Activated CD4-positive, alpha-beta T cell treated with anti-CD3 and anti-CD28 coated beads for 36 hours (primary cell): Measurements from ENCODE around the gene ANKS3. TPM values are rescaled to one million over a fixed set of nuclear protein-coding genes. Genes with fewer than 3 reads are reported as not detected.
"Not testable (repeated sequence)": the region's sequence is repeated elsewhere in the genome, so short reads cannot be mapped to it uniquely, and the experiment has no call there.

Source experiments
- ATAC-seq: fragments of 200-7000 bp; cut with Tn5 transposase; one replicate; pipeline ENCODE4 v1.10.0; 2021; ENCODE audit warnings: mild to moderate bottlenecking, moderate library complexity
- CTCF ChIA-PET: fragments of 350-600 bp; sonication (Branson Sonifier 250); formaldehyde crosslinking; loops from one replicate; lab custom pipeline; 2021; ENCODE audit warnings: antibody characterized with exemption; lab: Charles Lee
- POLR2A ChIA-PET: fragments of 350-600 bp; sonication (Branson Sonifier 250); formaldehyde crosslinking; loops from one replicate; lab custom pipeline; 2021; ENCODE audit warnings: antibody characterized with exemption, inconsistent platforms; lab: Charles Lee
- DNase-seq: peaks from one replicate; pipeline ENCODE4 v3.0.0-alpha.2; 2020
- H3K27ac Mint-ChIP-seq: one replicate; pipeline ENCODE4 v1.8.0; 2021; ENCODE audit warnings: mixed read lengths
- H3K27me3 Mint-ChIP-seq: one replicate; pipeline ENCODE4 v1.8.0; 2021; ENCODE audit warnings: mixed read lengths
- H3K36me3 Mint-ChIP-seq: one replicate; pipeline ENCODE4 v1.8.0; 2021; ENCODE audit warnings: low read depth, mixed read lengths
- H3K4me1 Mint-ChIP-seq: one replicate; pipeline ENCODE4 v1.8.0; 2021; ENCODE audit warnings: mixed read lengths
- H3K4me3 Mint-ChIP-seq: one replicate; pipeline ENCODE4 v1.8.0; 2021; ENCODE audit warnings: mild to moderate bottlenecking, moderate library complexity, mixed read lengths
- H3K9me3 Mint-ChIP-seq: one replicate; pipeline ENCODE4 v1.8.0; 2021; ENCODE audit warnings: low read depth, mixed read lengths
- intact Hi-C, 2 experiments: fragments of 100-400 bp; cut with DNase I in 1 of 2; cut with micrococcal nuclease in 1 of 2; formaldehyde crosslinking; loops; one replicate each; pipeline versions ENCODE4 v1.14.2 to v1.15.1; 2022 to 2024; cut with DNase I, micrococcal nuclease
- total RNA-seq, 2 experiments: library from RNA; stranded (reverse); gene quantifications; one replicate each; pipeline ENCODE4 v1.2.3, GENCODE V29; 2021

The ANKS3 gene
- total RNA-seq, 2 experiments from 2014 or later = 12.1 to 14.1 TPM

- Mint-ChIP-seq H3K4me3 (no peak overlapping the region), H3K27me3 (no peaks in the 10 kb centered on the region), H3K4me1 (peaks cover 6% of the 10 kb centered on the region), H3K36me3 (no peaks in the 10 kb centered on the region), H3K9me3 (no peaks in the 10 kb centered on the region), H3K27ac (peak overlapping the region; percentile 47)
- CTCF ChIA-PET = no interaction called here
- DNase-seq (no peak), ATAC-seq (peak; percentile 16)
- intact Hi-C loops = no loop called here
- POLR2A ChIA-PET = no interaction called here
Observed at GRCh38 chr16:4743226-4743878, 9.3 kb upstream of the ANKS3 start.

- peaks cover 11% of the 10 kb centered on the region for H3K4me1 Mint-ChIP-seq
- H3K9me3 Mint-ChIP-seq, H3K36me3 Mint-ChIP-seq, H3K4me3 Mint-ChIP-seq, H3K27me3 Mint-ChIP-seq, H3K27ac Mint-ChIP-seq, ATAC-seq, CTCF ChIA-PET, DNase-seq, POLR2A ChIA-PET, intact Hi-C loops: not testable (repeated sequence)
Observed at GRCh38 chr16:4738370-4738769, 4.3 kb upstream of the ANKS3 start.

GRCh38 chr16:4737545-4737944, 3.5 kb upstream of the ANKS3 start:
- POLR2A ChIA-PET = no interaction called here

GRCh38 chr16:4736546-4736945, 2.5 kb upstream of the ANKS3 start:
- intact Hi-C loops = no loop called here
- DNase-seq = no peak
- Mint-ChIP-seq H3K27me3 (no peaks in the 10 kb centered on the region), H3K27ac (no peak overlapping the region), H3K9me3 (no peaks in the 10 kb centered on the region), H3K4me1 (peaks cover 13% of the 10 kb centered on the region), H3K36me3 (no peaks in the 10 kb centered on the region), H3K4me3 (no peak overlapping the region)
- ATAC-seq = no peak
- POLR2A ChIA-PET = no interaction called here
- CTCF ChIA-PET = interaction anchor here (0.6 kb wide), 1 partner anchor 104 kb away, joined by 3 read pairs; no protein-coding TSS in a partner anchor

More at GRCh38 chr16:4737545-4737944, 3.5 kb upstream of the ANKS3 start:
- Mint-ChIP-seq H3K27ac (no peak overlapping the region), H3K36me3 (no peaks in the 10 kb centered on the region), H3K27me3 (no peaks in the 10 kb centered on the region), H3K4me3 (no peak overlapping the region), H3K9me3 (no peaks in the 10 kb centered on the region), H3K4me1 (peaks cover 13% of the 10 kb centered on the region)
- intact Hi-C loops = no loop called here
- CTCF ChIA-PET = interaction anchor here (0.6 kb wide), 1 partner anchor 152 kb away, joined by 3 read pairs; no protein-coding TSS in a partner anchor
- ATAC-seq = no peak
- DNase-seq = no peak

GRCh38 chr16:4734730-4735535, 862 bp upstream of the ANKS3 start:
- no peaks in the 10 kb centered on the region for H3K27me3 Mint-ChIP-seq
- intact Hi-C loops = loop anchor here (1.0 to 2.0 kb wide), 21 partner anchors 32 to 855 kb away; partner anchors contain the start of genes MGRN1 (in 2 of the 2), NUDT16L1 (in 2 of the 2), ROGDI (in 2 of the 2) and ZNF500 (in 2 of the 2)
- H3K27ac Mint-ChIP-seq = peak overlapping the region; percentile 58
- peak; percentile 96 for DNase-seq
- POLR2A ChIA-PET = interaction anchor here (0.6 to 1.8 kb wide), 10 partner anchors 34 to 319 kb away, joined by 3 to 10 read pairs (median 5); partner anchors contain the start of genes MGRN1, NUDT16L1 and ROGDI
- H3K9me3 Mint-ChIP-seq = no peaks in the 10 kb centered on the region
- peak; percentile 77 for ATAC-seq
- peaks cover 3% of the 10 kb centered on the region for H3K36me3 Mint-ChIP-seq
- peak overlapping the region; percentile 86 for H3K4me3 Mint-ChIP-seq
- CTCF ChIA-PET = interaction anchor here (0.6 to 1.8 kb wide), 11 partner anchors 9 to 1908 kb away, joined by 3 to 7 read pairs (median 3); partner anchors contain the start of gene ROGDI
- H3K4me1 Mint-ChIP-seq = peaks cover 13% of the 10 kb centered on the region

GRCh38 chr16:4733747-4734062, 366 bp downstream of the ANKS3 start:
- H3K27ac Mint-ChIP-seq = peak overlapping the region; percentile 58
- ChIA-PET POLR2A (interaction anchor here (1.0 to 1.8 kb wide), 6 partner anchors 35 to 118 kb away, joined by 3 to 10 read pairs (median 4); partner anchors contain the start of genes NUDT16L1 and ROGDI), CTCF (interaction anchor here (0.6 to 1.8 kb wide), 8 partner anchors 35 to 480 kb away, joined by 3 to 7 read pairs (median 4); partner anchors contain the start of gene NUDT16L1)
- DNase-seq (peak; percentile 51), ATAC-seq (peak; percentile 5)
- peaks cover 13% of the 10 kb centered on the region for H3K4me1 Mint-ChIP-seq
- H3K36me3 Mint-ChIP-seq = peaks cover 8% of the 10 kb centered on the region
- no peaks in the 10 kb centered on the region for H3K9me3 Mint-ChIP-seq
- peak overlapping the region; percentile 86 for H3K4me3 Mint-ChIP-seq
- intact Hi-C loops = loop anchor here (1.0 to 2.0 kb wide), 21 partner anchors 34 to 853 kb away; partner anchors contain the start of genes MGRN1 (in 2 of the 2), NUDT16L1 (in 2 of the 2), ROGDI (in 2 of the 2) and ZNF500 (in 2 of the 2)
- H3K27me3 Mint-ChIP-seq = no peaks in the 10 kb centered on the region

GRCh38 chr16:4733211-4733742, 794 bp downstream of the ANKS3 start:
- ChIA-PET CTCF (interaction anchor here (0.6 to 1.6 kb wide), 4 partner anchors 185 to 479 kb away, joined by 3 to 7 read pairs (median 3); no protein-coding TSS in a partner anchor), POLR2A (interaction anchor here (1.3 to 1.6 kb wide), 3 partner anchors 38 to 117 kb away, joined by 4 to 10 read pairs (median 5); partner anchors contain the start of gene NUDT16L1)
- H3K9me3 Mint-ChIP-seq = no peaks in the 10 kb centered on the region
- H3K4me1 Mint-ChIP-seq = peaks cover 13% of the 10 kb centered on the region
- ATAC-seq (no peak), DNase-seq (no peak)
- H3K36me3 Mint-ChIP-seq = peaks cover 11% of the 10 kb centered on the region
- peak overlapping the region; percentile 86 for H3K4me3 Mint-ChIP-seq
- H3K27me3 Mint-ChIP-seq = no peaks in the 10 kb centered on the region
- intact Hi-C loops = no loop called here
- peak overlapping the region; percentile 58 for H3K27ac Mint-ChIP-seq

- DNase-seq = no peak
- H3K27me3 Mint-ChIP-seq = no peaks in the 10 kb centered on the region
- peaks cover 7% of the 10 kb centered on the region for H3K4me1 Mint-ChIP-seq
- H3K9me3 Mint-ChIP-seq = no peaks in the 10 kb centered on the region
- H3K27ac Mint-ChIP-seq = no peak overlapping the region
- no peak overlapping the region for H3K4me3 Mint-ChIP-seq
- peaks cover 18% of the 10 kb centered on the region for H3K36me3 Mint-ChIP-seq
- intact Hi-C loops = no loop called here
- POLR2A ChIA-PET = interaction anchor here (0.5 kb wide), 1 partner anchor 24 kb away, joined by 3 read pairs; no protein-coding TSS in a partner anchor
- CTCF ChIA-PET = interaction anchor here (0.5 kb wide), 1 partner anchor 9 kb away, joined by 3 read pairs; no protein-coding TSS in a partner anchor
- no peak for ATAC-seq
Observed at GRCh38 chr16:4729876-4730275, 4.2 kb downstream of the ANKS3 start.

GRCh38 chr16:4728676-4729075, 5.4 kb downstream of the ANKS3 start:
- CTCF ChIA-PET = interaction anchor here (0.6 kb wide), 1 partner anchor 11 kb away, joined by 4 read pairs; no protein-coding TSS in a partner anchor
- H3K36me3 Mint-ChIP-seq = peaks cover 18% of the 10 kb centered on the region
- intact Hi-C loops = no loop called here
- no peak overlapping the region for H3K27ac Mint-ChIP-seq
- POLR2A ChIA-PET = no interaction called here
- no peak overlapping the region for H3K4me3 Mint-ChIP-seq
- ATAC-seq (no peak), DNase-seq (no peak)
- no peaks in the 10 kb centered on the region for H3K27me3 Mint-ChIP-seq
- H3K4me1 Mint-ChIP-seq = peaks cover 7% of the 10 kb centered on the region
- no peaks in the 10 kb centered on the region for H3K9me3 Mint-ChIP-seq

- intact Hi-C loops = no loop called here
- DNase-seq (no peak), ATAC-seq (no peak)
- no peaks in the 10 kb centered on the region for H3K9me3 Mint-ChIP-seq
- H3K27me3 Mint-ChIP-seq = no peaks in the 10 kb centered on the region
- peaks cover 25% of the 10 kb centered on the region for H3K36me3 Mint-ChIP-seq
- H3K27ac Mint-ChIP-seq = no peak overlapping the region
- no peak overlapping the region for H3K4me3 Mint-ChIP-seq
- no peaks in the 10 kb centered on the region for H3K4me1 Mint-ChIP-seq
- CTCF ChIA-PET = no interaction called here
- POLR2A ChIA-PET = no interaction called here
Observed at GRCh38 chr16:4726616-4727015, 7.5 kb downstream of the ANKS3 start.
